Left ventricle myocardium superior (tissue), 1 donor: ENCODE measurements around the gene NOMO2. TPM values are rescaled to one million over a fixed set of nuclear protein-coding genes. Genes with fewer than 3 reads are reported as not detected.
"Not testable (repeated sequence)": the region's sequence is repeated elsewhere in the genome, so short reads cannot be mapped to it uniquely, and the experiment has no call there.

Source experiments
- ATAC-seq: fragments of 200-7000 bp; cut with Tn5 transposase; one replicate; pipeline ENCODE4 v1.9.1; 2020; ENCODE audit warnings: mild to moderate bottlenecking, moderate library complexity
- DNase-seq: peaks from one replicate; pipeline ENCODE4 v3.0.0-alpha.2; 2020
- intact Hi-C: fragments of 100-400 bp; cut with micrococcal nuclease; formaldehyde crosslinking; loops from one replicate; pipeline ENCODE4 v1.11.0; 2022
- long read RNA-seq: library from polyadenylated mRNA; unstranded; transcript quantifications from one replicate; pipeline ENCODE4 v2.0.0, GENCODE V29; 2021
- total RNA-seq: library from RNA; stranded (reverse); fragmentation: NEBNext Ultra II Directional; extraction: Animal tissue kit (Norgen Biotek cat#: 25700); gene quantifications from one replicate; pipeline ENCODE4 v1.2.1, GENCODE V29; 2021
- donor health status: DM: no; HTN: yes; CAD: no; lungs with severe emphysema.

The NOMO2 gene
- total RNA-seq = 180 TPM
- long read RNA-seq, full-length matches to known transcripts = 212 of 274 reads
- long read RNA-seq, partial matches to known transcripts = 48 of 274 reads
- long read RNA-seq, other reads (novel, unspliced or antisense) = 14 of 274 reads

- intact Hi-C loops = not testable (repeated sequence)
Observed at GRCh38 chr16:18561727-18562314, at the start of gene NOMO2. Gene NOMO2 (minus strand): TSS chr16:18562097. CDS start chr16:18562040, 57 bp downstream.

DNA sequence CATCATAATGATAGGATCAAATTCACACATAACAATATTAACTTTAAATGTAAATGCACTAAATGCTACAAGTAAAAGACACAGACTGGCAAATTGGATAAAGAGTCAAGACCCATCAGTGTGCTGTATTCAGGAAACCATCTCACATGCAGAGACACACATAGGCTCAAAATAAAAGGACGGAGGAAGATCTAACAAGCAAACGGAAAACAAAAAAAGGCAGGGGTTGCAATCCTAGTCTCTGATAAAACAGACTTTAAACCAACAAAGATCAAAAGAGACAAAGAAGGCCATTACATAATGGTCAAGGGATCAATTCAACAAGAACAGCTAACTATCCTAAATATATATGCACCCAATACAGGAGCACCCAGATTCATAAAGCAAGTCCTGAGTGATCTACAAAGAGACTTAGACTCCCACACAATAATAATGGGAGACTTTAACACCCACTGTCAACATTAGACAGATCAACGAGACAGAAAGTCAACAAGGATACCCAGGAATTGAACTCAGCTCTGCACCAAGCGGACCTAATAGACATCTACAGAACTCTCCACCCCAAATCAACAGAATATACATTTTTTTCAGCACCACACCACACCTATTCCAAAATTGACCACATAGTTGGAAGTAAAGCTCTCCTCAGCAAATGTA lies 48.4 kb upstream of the NOMO2 start:
- DNase-seq, ATAC-seq, intact Hi-C loops: not testable (repeated sequence)

More at GRCh38 chr16:18561727-18562314, at the start of gene NOMO2:
- ATAC-seq = peak; percentile 99
- DNase-seq = peak; percentile 96

DNA sequence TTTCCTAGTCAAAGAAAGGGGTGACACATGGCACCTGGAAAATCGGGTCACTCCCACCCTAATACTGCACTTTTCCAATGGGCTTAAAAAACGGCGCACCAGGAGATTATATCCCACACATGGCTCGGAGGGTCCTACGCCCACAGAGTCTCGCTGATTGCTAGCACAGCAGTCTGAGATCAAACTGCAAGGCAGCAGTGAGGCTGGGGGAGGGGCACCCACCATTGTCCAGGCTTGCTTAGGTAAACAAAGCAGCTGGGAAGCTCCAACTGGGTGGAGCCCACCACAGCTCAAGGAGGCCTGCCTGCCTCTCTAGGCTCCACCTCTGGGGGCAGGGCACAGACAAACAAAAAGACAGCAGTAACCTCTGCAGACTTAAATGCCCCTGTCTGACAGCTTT lies 46.4 kb upstream of the NOMO2 start:
- intact Hi-C loops, DNase-seq, ATAC-seq: not testable (repeated sequence)

GRCh38 chr16:18603572-18604246 lies 41.8 kb upstream of the NOMO2 start:
- ATAC-seq, intact Hi-C loops, DNase-seq: not testable (repeated sequence)

DNA sequence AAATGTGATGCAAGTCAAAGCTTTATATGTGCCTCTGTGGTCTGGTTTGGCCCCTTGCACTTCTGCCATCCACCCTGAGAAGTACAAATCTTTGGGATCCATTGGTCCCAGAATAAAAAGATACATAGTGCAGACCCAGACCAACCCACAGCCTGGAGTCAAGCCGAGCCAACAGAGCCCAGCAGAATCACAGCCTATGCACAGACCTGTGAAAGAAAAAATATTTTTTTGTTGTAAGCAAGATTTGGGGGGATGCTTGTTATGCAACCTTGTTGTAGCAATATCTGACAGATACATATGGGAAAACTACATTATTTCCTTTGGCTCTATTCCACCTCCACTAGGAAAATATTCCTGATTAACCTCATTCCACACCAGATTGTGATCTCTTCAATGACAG lies 36.7 kb upstream of the NOMO2 start:
- ATAC-seq, intact Hi-C loops, DNase-seq: not testable (repeated sequence)

- intact Hi-C loops, ATAC-seq, DNase-seq: not testable (repeated sequence)
Observed at GRCh38 chr16:18597734-18598133, 35.8 kb upstream of the NOMO2 start.

DNA sequence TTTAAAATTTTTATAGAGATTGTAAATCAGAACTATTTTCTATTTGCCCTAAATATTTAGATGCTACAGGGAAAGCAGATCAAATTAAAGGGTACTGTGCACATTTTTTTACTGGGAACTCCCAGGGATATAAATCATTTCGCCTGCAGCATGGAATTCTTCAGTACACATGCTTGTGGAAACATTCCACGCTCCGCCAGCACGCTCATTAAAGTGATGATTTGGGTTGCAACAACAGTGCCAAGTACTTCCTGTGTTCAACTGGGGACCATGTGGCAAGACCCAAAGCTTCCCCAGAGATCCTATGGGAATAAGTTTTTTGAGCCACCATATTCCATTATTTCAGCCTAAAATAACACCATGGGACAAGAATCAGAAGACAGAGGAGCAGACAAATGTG lies 35.4 kb upstream of the NOMO2 start:
- ATAC-seq, intact Hi-C loops, DNase-seq: not testable (repeated sequence)

GRCh38 chr16:18595796-18596195 lies 33.9 kb upstream of the NOMO2 start:
- ATAC-seq, DNase-seq, intact Hi-C loops: not testable (repeated sequence)

DNA sequence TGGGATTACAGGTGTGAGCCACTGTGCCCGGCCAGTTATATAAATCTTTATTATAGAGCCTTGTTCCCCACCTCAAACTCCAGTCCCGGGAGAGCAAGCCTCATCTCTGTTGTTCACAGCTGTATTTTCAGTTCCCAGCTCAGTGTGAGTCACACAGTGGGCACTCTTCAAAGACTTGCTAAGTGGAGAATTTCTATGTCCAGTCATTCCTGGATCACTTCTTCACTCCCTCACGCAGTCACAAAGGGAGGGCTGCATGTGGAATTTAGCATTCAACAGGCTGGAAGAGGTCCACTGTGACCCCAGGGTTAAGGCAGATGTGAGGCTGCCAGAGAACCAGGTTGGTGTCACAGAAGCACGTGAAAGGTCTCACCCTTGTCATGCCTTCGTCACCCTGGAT lies 33.0 kb upstream of the NOMO2 start:
- DNase-seq, intact Hi-C loops, ATAC-seq: not testable (repeated sequence)

GRCh38 chr16:18593904-18594303 lies 32.0 kb upstream of the NOMO2 start:
- intact Hi-C loops, DNase-seq, ATAC-seq: not testable (repeated sequence)

DNA sequence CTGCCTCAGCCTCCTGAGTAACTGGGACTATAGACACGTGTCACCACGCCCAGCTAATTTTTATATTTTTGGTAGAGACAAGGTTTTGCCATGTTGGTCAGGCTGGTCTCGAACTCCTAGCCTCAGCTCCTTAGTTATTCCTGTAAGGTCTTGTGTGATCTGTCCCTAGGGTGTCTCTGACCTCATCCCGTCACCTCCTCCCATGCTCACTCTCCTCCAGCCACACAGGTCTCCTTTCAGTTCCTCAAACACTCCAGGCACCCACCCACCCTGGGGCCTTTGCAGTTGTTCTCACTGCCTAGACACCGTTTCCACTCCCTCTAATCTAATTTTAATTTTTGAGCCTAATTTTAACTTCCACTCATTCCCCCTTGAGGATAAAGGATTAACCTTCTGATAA lies 31.1 kb upstream of the NOMO2 start:
- DNase-seq, ATAC-seq, intact Hi-C loops: not testable (repeated sequence)

DNA sequence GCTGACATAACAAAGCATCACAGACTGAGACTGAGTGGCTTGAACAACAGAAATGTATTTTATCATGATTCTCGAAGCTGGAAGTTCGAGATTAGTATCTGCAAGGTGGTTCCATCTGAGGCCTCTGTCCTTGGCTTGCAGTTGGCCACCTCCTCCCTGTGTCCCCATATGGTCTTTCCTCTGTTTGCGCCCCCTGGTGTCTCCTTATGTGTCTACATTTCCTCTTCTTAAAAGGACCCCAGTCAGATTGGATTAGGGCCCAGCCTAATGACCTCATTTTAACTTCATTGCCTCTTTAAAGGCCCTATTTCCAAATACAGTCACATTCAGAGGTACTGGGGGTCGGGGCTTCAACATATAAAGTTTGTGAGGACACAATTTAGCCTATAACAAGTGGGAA lies 30.0 kb upstream of the NOMO2 start:
- DNase-seq, ATAC-seq, intact Hi-C loops: not testable (repeated sequence)

GRCh38 chr16:18591441-18591840 lies 29.5 kb upstream of the NOMO2 start:
- DNase-seq, intact Hi-C loops, ATAC-seq: not testable (repeated sequence)

GRCh38 chr16:18589806-18590205 lies 27.9 kb upstream of the NOMO2 start:
- intact Hi-C loops, DNase-seq, ATAC-seq: not testable (repeated sequence)

GRCh38 chr16:18586560-18587540 lies 25.0 kb upstream of the NOMO2 start:
- ATAC-seq, DNase-seq, intact Hi-C loops: not testable (repeated sequence)

DNA sequence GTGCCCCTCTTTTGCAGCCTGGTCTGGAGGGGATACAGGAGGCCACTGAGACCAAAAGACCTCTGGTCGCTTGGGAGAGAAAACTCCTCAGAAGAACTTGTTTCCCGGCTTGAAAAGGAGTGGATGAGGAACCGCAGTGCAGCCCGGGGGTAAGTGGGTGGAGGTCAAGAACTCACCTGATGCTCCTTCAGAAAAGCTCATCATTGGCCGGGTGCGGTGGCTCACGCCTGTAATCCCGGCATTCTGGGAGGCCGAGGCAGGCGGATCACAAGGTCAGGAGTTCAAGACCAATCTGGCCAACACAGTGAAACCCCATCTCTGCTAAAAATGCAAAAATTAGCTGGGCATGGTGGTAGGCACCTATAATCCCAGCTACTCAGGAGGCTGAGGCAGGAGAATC lies 23.9 kb upstream of the NOMO2 start:
- ATAC-seq, intact Hi-C loops, DNase-seq: not testable (repeated sequence)

DNA sequence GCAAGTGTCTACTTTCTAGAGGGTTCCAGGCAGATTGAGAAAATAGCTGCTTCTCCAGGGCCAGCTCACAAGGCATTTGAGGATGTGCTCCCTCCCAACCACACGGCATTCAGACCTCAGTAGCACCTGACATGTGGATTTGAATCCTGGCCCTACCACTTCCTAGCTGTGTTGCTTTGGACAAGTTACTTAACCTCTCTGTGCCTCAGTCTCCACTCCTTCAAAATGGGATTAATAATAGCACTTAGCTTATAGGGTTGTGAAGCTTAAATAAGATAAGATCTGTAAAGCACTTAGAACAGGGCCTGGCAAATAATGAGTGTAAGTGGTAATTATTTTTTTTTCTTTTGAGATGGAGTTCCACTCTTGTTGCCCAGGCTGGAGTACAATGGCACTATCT lies 21.0 kb upstream of the NOMO2 start:
- DNase-seq = no peak
- intact Hi-C loops = no loop called here
- no peak for ATAC-seq

- ATAC-seq = peak; percentile 24
- intact Hi-C loops, DNase-seq: not testable (repeated sequence)
Observed at GRCh38 chr16:18580396-18580795, 18.5 kb upstream of the NOMO2 start.
